ENCODE data around the gene SIGLEC7.

- TF ChIP-seq POLR2A (IDR thresholded peaks at IDR 0.05; ENCODE audit: low read depth, low read length) (no peak), PAX5 (IDR thresholded peaks at IDR 0.05; ENCODE audit: insufficient read depth, low read length, severe bottlenecking) (no peak), POLR2AphosphoS5 (IDR thresholded peaks at IDR 0.05; ENCODE audit: low read depth, low read length) (no peak)
Measured at GRCh38 chr19:51156710-51157109, 14.6 kb downstream of the SIGLEC7 start.
